Epithelial cell of prostate (primary cell): ENCODE data around the gene IFT27.

Source experiments
- DNase-seq: peaks from one replicate; pipeline ENCODE4 v3.0.0-alpha.2; 2011; ENCODE audit warnings: low read depth, low spot score
- H3K27ac ChIP-seq: fragments of 450-650 bp; 2 replicates; pipeline ENCODE4 v1.5.1; 2017; ENCODE audit warnings: mild to moderate bottlenecking

The IFT27 gene

DNA sequence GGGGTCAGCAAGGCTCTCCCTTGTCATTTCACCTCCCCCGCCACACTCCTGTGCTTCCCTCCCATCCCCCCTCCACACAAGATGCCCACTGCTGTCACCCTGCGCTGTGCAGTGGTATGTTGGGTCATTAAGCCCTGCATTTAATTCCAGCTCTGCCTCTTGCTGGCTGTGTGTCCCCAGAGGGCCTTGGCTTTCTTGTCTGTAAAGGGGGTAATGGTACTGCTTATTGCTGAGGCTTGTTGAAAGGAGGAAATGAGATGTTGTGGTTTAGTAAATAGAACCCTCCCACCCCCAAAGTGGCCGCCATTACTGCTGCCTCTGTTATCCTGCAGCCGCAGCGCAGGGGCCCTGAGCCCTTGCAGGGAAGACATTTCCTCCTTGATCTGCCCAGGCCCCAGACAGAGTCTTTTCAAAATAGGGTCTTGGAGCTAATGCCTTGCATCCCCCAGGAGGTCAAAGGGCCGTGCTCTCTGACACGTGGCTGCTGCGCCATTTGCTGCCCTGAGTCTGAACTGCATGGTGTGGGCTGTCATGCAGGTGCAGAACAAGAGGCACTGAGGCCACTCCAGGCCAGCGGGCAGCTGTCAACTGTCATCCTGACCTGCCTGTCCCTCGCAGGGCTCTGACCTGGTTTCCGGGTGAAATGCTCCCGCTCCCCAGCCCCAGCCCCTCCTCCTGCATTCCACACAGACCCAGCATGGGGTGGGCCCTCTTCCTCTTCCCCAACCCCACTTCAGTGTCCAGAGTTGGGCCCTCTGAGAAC is 22.2 kb upstream of the IFT27 start:
- DNase-seq: no peak
- no peak overlapping the region for H3K27ac ChIP-seq

DNA sequence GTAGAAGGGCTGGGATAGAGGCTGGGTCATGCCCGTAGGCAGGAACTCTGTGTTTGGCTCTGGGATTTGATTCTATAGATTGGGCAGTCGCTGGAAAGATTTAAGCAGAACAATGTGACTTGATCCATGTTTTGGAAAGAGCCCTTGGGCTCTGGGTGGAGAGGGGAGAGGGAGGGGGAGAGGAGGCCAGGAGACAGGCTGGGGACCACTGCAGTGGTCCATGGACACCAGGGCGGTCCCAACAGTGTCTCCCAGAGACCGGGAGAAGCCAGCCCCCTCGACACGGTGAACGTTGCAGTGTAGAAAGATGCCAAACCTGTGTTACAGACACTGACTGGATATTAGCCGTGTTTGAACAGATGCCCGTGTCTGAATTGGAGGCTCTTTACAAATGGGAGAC is 21.5 kb upstream of the IFT27 start:
- no peak for DNase-seq
- no peak overlapping the region for H3K27ac ChIP-seq

DNA sequence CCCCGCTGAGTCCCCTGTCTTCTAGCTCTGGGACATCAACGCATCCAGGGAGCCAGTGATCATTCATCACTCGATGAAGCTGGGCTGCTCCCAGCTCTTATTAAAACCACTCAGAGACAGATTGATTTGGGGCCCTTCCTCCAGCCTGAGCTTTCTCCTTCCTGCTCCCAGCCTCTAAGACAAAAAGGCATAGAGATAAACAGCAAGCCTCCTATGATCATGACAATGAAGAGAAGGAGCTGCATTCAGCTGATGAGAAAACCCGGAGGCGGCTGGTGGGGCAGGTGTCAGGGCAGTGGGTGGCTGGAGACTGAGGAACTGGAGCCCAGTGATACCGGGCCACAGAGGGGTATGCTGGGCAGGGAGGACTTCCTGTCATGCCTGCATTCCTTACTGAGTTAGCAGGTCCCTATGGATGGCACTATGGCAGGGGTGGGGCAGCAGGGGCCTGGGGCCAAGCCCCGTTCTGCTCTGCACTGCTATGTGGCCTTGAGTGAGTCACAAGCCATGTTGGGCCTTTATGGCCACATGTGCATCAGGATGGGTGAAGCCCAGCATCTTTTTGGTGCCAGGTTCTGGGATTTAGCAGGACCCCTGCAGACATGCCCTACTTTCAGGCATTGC is 20.7 kb upstream of the IFT27 start:
- DNase-seq: no peak
- no peak overlapping the region for H3K27ac ChIP-seq

DNA sequence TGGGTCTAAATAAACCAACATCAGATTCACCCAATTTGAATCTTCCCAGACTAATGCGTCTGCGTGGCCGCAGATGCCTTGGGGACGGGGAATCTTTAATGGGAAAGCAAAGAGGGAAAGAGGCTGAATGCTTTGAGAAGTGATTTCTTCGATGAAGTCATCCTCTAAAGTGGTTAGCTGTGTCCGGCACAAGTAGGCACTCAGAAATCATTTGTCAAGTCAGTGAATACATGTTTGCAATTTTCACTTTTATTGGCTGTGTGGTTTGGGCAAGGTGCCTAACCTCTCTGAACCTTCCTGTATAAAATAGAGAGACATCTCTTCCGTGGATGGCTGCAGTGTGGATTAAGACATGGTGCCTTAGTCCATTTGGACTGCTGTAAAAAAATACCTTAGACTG is 19.7 kb upstream of the IFT27 start:
- no peak for DNase-seq
- no peak overlapping the region for H3K27ac ChIP-seq

DNA sequence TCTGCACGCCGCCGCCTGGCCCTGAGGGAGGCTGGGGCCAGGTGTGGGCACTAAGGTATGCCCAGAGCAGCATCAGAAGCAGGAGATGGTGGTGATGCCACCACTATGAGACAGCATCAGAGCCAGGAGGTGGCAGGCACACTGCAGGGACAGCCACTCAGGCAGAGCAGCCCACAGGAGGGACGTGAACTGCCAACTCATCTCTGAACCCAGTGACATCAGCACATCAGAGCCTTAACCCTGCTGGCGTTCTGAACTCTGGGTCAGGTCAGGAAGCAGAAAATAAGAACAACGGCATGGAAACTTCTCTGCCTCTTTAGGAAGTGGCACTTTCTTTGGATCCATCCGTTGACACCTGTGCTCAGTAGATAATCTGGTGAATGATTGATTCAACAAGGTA is 14.7 kb upstream of the IFT27 start:
- no peak overlapping the region for H3K27ac ChIP-seq
- DNase-seq: no peak

DNA sequence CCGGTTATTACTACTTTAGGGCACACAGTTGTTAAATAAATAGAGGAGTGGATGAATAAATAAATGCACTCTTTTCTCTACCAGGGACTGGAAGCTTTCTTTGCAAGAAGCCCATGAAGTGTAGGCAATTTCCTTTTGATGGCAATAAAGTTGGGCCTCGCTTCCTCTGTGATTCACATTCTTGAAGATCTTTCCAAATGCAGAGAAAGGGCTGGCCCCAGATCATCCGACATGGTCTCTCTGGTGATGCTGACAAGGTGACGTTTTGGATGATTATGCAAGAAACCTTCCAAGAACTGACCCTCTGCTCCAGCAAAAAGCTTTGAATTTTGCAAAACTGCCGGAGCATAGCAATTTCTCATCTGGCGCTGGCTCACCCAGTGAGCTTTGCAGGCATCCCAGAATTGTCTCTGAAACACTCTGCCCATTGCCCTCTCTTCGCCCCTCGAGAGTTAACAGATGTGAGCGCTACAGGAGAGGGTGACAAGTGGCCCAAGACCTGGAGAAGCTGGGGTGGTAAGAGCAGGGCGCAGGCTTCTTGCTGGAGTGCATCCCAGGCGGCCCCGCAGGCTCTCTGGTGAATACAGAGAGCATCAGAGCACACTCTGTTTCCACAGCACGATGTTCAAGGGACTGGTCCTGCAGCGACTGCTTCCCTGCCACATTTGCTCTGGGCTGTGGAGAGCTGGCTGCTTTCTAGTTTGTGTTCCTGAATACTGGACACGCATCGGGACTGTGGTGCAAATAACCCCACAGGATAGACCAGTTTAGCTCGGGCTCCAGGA is 11.5 kb upstream of the IFT27 start:
- no peak for DNase-seq
- H3K27ac ChIP-seq: no peak overlapping the region

DNA sequence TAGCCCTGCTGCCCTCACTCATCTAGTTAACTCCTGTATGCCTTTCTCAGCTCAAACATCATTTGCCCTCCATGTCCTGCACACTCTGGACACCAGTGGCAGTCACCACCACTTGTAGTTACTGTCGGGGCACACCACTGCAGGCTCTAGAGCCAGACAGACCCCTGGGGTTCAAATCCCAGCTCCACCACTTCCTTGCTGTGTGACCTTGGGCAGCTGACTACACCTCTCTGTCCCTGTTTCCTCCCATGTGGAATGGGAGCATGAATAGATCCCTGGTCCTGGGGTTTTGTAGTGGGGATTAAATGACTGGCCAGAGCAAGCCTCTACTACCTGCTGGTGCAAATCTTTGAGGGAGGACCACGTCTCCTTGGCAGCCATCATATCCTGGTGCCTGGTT is 7.8 kb upstream of the IFT27 start:
- DNase-seq: no peak
- H3K27ac ChIP-seq: no peak overlapping the region

DNA sequence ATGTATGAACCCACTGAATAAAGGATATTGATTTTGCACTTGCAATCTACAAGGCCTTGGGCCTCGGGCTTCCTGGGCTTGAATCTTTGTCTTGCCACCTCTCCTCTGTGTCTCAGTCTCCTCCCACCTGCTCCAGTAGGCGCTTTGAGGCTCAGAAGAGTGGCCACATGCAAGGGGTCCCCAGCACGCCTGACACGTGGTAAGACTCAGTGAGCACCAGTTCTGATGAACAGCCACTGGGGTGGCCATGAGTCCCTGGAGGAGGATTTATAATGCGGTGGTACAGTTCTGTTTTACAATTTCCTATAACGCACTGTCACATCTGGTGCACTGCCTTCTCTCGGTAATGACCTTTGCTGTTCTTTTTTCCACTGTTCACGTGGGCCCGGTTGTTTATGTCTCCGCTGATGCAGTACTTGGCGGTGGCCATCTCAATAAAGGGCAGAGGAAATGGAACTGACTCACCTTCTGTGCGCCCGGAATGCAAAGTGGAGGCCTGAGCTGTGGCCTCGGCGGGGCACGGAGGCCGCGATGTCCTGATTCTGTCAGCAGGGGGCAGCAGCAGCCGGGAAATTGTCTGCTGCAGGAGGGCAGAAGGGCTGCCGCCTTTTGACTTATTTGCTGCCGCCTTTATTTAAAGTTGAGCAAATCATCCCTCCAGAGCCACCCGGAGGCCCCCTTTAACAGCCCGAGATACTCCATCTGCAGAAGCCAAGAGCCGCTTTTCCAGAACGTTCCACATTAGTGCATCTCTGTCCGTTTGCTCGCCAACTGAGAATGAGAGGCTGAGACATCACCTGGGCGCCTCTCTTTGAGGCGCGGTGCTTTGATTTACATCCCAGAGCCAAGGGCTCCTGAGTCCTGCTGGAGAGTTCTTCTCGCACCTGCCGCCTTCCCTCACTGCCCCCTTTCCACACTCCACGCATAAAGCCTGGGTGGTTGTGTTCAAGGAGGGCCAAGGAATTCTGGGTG is 6.0 kb upstream of the IFT27 start:
- H3K27ac ChIP-seq: no peak overlapping the region
- peak; percentile 34 for DNase-seq

DNA sequence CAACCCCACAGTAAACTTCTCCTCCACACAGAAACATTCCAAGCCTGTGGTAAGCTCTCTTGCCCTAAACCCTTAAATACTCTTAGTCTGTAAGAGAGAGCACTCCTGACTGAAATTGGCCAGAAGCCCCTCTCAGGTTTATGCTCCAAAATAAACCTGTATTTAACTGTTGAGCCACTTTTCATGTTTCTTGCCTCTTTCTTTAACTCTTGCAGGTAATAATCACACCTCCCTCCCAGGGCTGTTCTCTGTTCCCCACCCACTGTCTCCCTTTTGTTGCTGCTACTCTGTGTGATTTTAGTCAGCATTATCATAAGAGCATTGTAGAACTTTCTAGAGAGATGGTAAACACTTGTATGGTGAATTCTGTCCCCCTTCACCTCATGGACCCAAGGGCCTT is 2.1 kb upstream of the IFT27 start:
- H3K27ac ChIP-seq: no peak overlapping the region
- no peak for DNase-seq

DNA sequence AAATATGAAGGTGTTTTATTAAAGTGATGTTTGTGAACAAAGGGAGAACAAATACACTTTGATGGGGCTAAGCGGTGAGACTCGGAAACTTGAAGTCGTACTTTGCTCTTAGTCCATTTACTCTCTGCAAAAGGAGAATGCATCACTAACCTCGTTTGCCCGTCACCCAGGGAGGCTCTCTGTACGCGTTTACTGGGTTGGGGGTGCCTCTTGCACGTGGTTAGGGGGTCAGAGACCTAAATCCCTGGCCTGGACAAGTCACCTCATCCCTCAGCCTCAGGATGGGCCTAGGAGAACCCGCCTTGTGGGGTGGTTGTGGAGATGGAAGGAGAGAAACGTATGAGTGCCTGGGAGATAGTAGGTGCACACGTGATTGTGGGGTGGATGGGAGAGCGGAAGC is 803 bp upstream of the IFT27 start:
- no peak overlapping the region for H3K27ac ChIP-seq

DNA sequence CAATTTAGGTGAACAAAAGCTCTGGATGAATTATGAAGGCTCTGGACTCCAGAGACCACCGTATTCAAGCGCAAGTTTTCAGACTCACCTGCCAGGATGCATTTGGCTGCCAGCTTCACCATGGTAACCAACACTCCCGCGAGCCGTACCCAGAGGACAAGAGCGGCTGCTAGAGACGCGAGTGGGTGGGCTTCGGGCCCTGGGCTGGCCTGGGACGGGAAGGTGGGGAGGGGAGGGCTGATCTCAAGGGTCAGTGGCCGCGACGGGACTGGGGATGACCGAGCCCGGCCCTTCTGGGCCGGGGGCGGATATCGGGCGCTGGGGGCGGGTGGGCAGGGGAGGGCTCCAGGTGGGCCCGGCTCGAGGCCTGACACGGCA is 344 bp downstream of the IFT27 start:
- no peak overlapping the region for H3K27ac ChIP-seq
- no peak for DNase-seq

More for the DNA sequence above, 803 bp upstream of the IFT27 start:
- DNase-seq: no peak

DNA sequence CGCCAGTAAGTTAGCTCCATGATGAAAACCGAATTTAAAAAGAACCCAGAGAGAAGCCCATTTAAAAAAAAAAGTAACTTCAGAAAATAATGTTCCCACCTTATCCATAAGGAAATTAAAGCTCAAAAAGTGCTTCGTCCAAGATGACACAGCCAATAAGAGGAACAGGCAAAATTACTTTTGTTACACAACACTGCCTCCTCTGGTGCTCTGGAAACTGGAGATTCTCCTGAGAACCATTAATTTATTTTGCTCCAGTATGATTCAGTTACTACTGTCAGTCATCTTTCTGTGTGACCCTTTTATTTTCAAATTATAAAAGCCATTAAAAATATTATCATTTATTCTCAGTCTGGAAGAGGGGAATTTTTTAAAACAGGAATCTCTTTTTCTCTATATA is 2.0 kb downstream of the IFT27 start:
- DNase-seq: no peak

DNA sequence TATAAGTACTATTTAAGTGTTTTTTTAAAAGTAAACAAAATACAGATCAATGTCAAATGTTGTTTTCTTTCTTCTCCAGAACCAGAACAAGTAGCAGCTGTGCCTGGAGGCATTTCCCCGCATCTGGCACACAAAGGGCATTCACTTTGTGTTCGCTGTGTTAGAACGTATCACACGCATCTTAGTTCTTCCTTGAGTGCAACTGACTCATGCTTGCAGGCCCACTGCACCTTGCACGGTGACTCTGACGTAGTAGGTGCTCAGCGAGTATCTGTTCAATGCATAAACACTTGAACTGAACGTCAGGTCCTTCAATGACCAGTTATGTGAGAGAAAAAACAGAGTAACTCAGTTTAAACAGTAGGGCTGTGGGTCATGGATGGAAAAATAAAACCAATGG is 3.5 kb downstream of the IFT27 start:
- no peak overlapping the region for H3K27ac ChIP-seq
- DNase-seq: no peak

More for the DNA sequence above, 2.0 kb downstream of the IFT27 start:
- H3K27ac ChIP-seq: no peak overlapping the region

DNA sequence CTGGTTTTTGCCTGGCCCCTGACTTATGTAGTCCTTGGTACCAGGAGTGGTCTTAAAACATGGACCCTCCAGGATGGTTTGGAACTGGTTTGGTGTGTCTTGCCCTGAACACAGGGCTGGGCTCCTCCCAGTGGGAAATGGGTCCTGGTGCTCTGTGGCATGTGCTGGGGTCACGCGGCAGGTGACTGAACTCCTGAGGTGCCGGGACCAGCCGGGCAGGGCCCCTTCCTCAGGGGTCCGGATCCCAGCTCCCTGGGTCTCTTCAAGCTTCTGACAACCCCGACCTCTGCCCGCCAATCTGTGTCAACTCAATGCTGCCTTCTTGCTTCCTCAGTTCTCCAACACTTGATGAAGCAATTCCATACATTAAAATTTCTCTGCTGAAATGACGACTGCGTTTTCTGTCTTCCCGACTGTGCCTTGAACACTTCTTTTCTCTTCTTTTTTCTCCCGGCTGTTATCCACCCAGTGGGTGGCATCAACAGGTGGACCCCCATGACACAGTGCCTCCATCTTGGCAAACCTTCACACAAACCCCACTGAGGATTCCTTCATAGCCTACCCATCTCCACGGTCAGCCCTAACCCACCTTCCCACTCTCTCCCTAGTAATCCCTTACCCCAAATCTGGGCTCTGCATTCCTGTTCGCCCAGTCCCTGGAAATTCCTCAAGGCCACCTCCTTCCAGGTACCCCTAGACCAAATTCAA is 4.4 kb downstream of the IFT27 start:
- no peak for DNase-seq
- H3K27ac ChIP-seq: no peak overlapping the region

DNA sequence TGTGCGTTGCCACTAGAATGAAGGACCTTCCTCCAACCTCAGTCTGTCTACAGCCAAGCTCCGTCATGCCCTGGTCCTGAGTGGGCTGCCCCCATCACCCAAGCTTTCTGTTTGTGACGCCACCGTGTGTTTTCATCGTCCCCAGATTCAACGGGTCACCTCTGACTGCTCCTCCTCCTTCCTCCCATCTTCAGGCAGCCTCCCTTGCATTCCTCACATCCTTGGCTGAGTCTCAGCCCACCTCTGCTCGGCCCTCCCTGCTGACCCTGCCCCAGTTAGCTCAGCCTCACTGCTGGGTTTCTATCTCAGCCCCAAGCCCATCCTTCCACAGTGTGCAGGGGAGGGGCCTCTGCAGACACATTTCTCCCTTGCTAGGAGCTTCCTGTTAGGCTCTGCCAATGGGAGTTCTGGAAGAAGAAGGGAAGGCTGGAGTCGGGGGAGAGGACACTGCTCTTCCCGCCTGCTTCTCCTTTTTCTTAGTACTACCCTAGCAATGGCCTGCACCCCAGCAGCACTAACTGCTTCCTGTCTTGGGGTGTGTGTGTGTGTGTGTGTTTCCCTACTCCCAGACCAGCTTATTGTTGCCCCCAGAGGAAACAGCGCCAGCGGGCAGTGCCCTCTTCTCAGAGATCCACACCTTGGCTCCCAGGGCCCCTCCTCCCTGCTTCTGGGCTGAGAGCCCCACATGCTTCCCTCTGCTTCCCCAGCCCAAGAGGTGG is 5.2 kb downstream of the IFT27 start:
- no peak overlapping the region for H3K27ac ChIP-seq
- DNase-seq: no peak

DNA sequence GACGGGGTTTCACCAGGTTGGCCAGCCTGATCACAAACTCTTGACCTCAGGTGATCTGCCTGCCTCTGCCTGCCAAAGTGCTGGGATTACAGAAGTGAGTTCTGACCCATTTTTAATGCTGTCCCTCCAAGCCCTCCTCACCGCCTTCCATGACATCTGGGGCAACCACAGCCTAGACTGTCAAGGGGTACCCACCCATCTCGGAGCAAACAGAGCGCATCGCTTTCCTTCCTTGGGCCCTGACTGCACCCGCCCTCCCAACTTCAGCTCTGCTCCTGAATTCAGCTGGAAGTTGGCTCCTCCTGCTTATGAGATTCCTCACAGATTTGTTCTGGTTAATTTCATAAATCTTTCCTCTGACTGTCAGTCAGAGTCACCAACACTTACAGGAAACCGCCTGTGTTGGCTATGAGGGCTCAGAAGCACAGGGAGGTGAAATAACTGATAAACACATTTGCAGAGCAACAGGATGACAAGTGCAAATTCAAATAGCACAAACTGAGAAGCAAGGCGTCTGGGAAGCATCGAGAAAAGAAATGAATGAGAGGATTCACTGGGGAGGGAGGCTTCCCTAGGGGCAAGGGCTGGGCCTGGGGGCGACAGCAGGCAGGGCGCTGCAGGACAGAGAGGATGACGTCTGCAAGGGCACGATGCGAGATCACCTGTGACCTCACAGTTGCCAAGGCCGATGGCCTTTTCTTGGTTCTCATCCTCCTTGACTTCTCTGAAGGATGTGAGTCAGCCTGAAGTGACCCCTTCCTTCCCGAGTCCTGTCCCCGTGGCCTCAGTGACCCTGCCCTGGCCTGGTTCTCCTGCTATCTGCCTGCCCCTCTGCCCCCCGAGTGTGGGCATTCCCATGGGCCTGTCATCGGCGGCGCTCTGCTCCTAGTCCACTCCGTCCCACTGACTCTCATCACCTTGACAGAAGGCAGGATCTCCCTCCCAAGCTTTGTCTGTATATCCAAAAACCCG is 6.1 kb downstream of the IFT27 start:
- DNase-seq: no peak
- no peak overlapping the region for H3K27ac ChIP-seq

DNA sequence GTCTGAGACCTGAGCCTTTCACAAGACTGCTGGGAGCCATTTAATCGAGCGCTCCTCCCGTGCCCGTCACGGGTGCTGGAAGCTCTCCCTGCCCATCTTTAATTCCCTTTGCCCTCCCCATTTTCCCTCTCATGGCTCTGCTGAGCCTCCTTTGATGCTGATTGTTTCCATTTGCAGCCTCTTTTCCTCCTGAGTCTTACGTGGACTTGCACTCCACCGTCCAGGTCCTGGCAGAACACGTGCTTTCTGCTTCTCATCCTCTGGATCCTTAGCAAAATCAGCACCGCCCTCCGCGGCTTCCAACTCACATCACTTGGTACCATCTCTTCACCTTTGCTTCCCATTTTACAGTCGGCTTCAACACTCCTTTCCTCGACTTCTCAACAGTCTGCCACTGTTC is 7.3 kb downstream of the IFT27 start:
- no peak for DNase-seq
- H3K27ac ChIP-seq: no peak overlapping the region

DNA sequence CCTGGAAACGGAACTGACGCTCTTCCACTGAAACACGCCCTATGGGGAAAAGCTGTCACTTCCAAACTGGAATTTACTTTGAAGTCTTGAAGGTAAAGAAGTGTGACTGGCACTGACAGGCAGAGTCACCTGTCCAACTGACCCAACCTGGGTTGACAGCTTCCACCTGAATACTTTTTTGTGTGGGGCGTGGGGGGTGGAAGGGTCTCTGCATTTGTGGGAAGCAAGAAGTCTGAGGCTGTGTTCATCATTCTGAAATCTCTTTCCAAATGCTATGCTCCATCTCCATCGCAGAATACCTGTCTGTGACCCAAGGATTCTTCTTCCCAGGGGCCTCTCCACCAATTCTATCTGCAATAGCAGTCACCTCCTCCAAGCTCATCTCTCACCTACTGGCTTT is 7.8 kb downstream of the IFT27 start:
- no peak for DNase-seq
- no peak overlapping the region for H3K27ac ChIP-seq
